ENCODE measurements around the gene ZNF555. TPM values are rescaled to one million over a fixed set of nuclear protein-coding genes. Genes with fewer than 3 reads are reported as not detected.
"Not testable (repeated sequence)": the region's sequence is repeated elsewhere in the genome, so short reads cannot be mapped to it uniquely, and the experiment has no call there.

The ZNF555 gene
- total RNA-seq, 3 donors from 2014 or later (not counting 1 experiment from before 2014, with no cell fraction given), result 2.0 to 4.6 (median 2.9) TPM

DNA sequence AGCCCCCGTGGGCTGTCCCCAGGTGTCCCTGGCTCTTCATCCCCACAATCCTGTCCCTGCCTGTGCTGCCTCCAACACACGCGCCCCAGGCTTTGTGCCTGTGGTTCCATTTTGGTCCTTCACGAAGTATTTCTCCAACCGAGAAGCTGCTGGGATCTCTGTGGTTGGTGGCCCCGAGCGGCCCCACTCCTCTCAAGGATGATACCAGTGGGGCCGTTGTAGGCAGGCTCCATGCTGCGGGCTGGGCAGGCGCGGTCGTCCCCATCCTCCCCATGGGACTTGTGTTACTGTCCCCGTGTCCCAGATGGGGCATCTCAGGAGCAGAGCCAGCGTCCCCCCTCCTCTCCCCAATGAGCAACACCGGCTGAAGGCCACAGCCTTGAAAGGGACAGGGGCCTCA is 25.4 kb upstream of the ZNF555 start:
- ATAC-seq (no peak), DNase-seq (no peak)
- Mint-ChIP-seq H3K36me3 (no peaks in the 10 kb centered on the region), H3K27me3 (ENCODE audit: low read depth in 2 of 2) (no peaks in the 10 kb centered on the region), H3K4me1 (no peaks in the 10 kb centered on the region), H3K27ac (peak overlapping the region in 1 of 2 donors; percentile 38), H3K4me3 (no peak overlapping the region), H3K9me3 (no peaks in the 10 kb centered on the region)
- intact Hi-C loops (cut with micrococcal nuclease), result no loop called here
- Histone ChIP-seq H3K36me3 (ENCODE audit: control insufficient read depth, insufficient read depth, low read length) (no peaks in the 10 kb centered on the region), H3K27ac (ENCODE audit: low read length) (no peak overlapping the region), H3K4me3 (ENCODE audit: low read length) (no peak overlapping the region), H3K9me3 (ENCODE audit: control insufficient read depth, insufficient read depth, low read length) (no peaks in the 10 kb centered on the region), H3K4me1 (ENCODE audit: control insufficient read depth, insufficient read depth, low read length) (peaks cover 11% of the 10 kb centered on the region), H3K27me3 (ENCODE audit: control insufficient read depth, insufficient read depth, low read length) (no peaks in the 10 kb centered on the region)
- TF ChIP-seq, protein P1, sequence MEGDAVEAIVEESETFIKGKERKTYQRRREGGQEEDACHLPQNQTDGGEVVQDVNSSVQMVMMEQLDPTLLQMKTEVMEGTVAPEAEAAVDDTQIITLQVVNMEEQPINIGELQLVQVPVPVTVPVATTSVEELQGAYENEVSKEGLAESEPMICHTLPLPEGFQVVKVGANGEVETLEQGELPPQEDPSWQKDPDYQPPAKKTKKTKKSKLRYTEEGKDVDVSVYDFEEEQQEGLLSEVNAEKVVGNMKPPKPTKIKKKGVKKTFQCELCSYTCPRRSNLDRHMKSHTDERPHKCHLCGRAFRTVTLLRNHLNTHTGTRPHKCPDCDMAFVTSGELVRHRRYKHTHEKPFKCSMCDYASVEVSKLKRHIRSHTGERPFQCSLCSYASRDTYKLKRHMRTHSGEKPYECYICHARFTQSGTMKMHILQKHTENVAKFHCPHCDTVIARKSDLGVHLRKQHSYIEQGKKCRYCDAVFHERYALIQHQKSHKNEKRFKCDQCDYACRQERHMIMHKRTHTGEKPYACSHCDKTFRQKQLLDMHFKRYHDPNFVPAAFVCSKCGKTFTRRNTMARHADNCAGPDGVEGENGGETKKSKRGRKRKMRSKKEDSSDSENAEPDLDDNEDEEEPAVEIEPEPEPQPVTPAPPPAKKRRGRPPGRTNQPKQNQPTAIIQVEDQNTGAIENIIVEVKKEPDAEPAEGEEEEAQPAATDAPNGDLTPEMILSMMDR (IDR thresholded peaks at IDR 0.05), result no peak
- WGBS (ENCODE audit: insufficient coverage), result 90% methylated on average over 15 of the region's 15 CpGs

DNA sequence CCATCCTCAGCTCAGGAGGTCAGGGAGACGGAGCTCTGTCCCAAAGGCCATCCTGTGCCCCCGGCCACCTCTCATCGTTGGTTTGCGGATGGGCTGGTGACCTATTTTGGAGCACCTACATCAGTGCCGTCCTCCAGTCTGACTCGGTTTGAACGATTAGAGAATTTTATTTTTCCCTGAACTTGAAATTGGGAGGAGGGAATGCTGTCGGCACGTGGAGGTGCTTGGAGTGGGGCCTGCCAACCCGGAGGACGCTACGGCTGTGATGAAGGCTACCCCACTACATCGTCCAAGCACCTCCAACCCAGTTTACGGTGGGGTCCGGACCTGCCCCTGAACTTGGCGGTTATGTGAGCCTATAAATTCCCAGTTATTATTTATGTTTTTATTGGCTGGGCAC is 24.6 kb upstream of the ZNF555 start:
- no peak for DNase-seq
- Mint-ChIP-seq H3K36me3 (no peaks in the 10 kb centered on the region), H3K4me3 (no peak overlapping the region), H3K27me3 (ENCODE audit: low read depth in 2 of 2) (no peaks in the 10 kb centered on the region), H3K4me1 (no peaks in the 10 kb centered on the region), H3K9me3 (no peaks in the 10 kb centered on the region), H3K27ac (no peak overlapping the region)
- Histone ChIP-seq H3K4me3 (ENCODE audit: low read length) (no peak overlapping the region), H3K27me3 (ENCODE audit: control insufficient read depth, insufficient read depth, low read length) (no peaks in the 10 kb centered on the region), H3K4me1 (ENCODE audit: control insufficient read depth, insufficient read depth, low read length) (peaks cover 11% of the 10 kb centered on the region), H3K36me3 (ENCODE audit: control insufficient read depth, insufficient read depth, low read length) (no peaks in the 10 kb centered on the region), H3K9me3 (ENCODE audit: control insufficient read depth, insufficient read depth, low read length) (no peaks in the 10 kb centered on the region), H3K27ac (ENCODE audit: low read length) (no peak overlapping the region)
- intact Hi-C loops (cut with micrococcal nuclease), result no loop called here
- no peak for ATAC-seq
- TF ChIP-seq, protein P1 (IDR thresholded peaks at IDR 0.05), result no peak
- WGBS (ENCODE audit: insufficient coverage), result 96% methylated on average over 15 of the region's 16 CpGs

DNA sequence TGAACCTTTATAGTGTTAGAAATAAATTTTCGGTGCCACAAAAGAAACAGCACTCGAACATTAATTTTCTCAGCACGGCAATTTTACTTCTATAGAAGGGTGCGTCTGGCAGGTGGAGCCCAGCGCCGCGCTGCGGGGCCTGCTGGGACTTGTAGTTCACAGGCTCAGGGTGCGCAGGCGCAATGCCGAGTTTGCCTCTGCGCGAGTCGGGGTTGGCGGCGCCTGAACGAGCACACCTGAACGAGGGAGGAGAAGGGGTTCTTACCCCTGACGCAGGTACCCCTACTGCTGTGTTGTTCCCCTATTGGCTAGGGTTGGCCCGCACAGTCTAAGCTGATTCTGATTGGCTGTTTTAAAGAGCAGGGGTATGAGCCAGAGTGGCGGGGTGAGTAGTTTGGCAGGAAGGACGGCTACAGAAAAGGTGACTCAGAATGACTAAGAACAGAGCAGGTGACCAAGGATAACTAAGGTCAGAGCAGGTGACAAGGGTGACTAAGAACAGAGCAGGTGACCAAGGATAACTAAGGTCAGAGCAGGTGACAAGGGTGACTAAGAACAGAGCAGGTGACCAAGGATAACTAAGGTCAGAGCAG is 23.9 kb upstream of the ZNF555 start:
- 91% methylated on average over 21 of the region's 22 CpGs for WGBS (ENCODE audit: insufficient coverage)
- H3K27ac Mint-ChIP-seq; ATAC-seq; H3K4me1 Mint-ChIP-seq; H3K27me3 ChIP-seq (ENCODE audit: control insufficient read depth, insufficient read depth, low read length); H3K36me3 ChIP-seq (ENCODE audit: control insufficient read depth, insufficient read depth, low read length); H3K36me3 Mint-ChIP-seq; H3K4me3 ChIP-seq (ENCODE audit: low read length); H3K4me3 Mint-ChIP-seq; H3K27ac ChIP-seq (ENCODE audit: low read length); H3K9me3 Mint-ChIP-seq; DNase-seq; H3K9me3 ChIP-seq (ENCODE audit: control insufficient read depth, insufficient read depth, low read length); H3K27me3 Mint-ChIP-seq (ENCODE audit: low read depth in 2 of 2); intact Hi-C loops (cut with micrococcal nuclease): not testable (repeated sequence)
- peaks cover 11% of the 10 kb centered on the region for H3K4me1 ChIP-seq (ENCODE audit: control insufficient read depth, insufficient read depth, low read length)

DNA sequence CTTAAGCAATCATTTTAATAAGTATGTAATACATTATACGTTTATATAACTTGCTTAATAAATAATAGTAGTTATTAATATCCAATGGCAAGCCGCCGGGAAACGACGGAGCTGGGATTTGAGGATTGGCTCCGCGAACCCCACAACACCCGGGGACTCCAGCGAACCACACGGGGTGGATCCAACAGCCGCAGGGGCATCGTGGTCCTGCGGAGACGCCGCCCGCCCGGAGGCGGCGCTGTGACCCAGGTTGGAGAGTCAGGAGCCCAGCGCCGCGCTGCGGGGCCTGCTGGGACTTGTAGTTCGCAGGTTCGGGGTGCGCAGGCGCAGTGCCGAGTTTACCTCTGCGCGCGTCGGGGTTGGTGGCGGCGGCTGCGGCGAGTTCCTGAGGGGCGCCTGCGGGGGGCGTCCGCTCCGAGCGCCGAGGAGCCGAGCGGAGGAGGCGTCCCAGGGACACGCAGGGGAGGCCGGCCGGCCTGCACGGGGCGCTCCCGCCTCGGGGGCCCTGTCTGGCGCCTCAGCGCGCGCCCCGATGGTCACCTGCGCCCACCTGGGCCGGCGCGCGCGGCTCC is 21.6 kb upstream of the ZNF555 start, which contains the start of gene ZNF554:
Gene ZNF554, plus strand, starts transcription at position 329 of the 572 bp plus-strand sequence. Its CDS starts 204 bp downstream, at position 533.
- Mint-ChIP-seq H3K36me3 (no peaks in the 10 kb centered on the region), H3K27me3 (ENCODE audit: low read depth in 2 of 2) (no peaks in the 10 kb centered on the region), H3K4me1 (no peaks in the 10 kb centered on the region), H3K9me3 (no peaks in the 10 kb centered on the region), H3K4me3 (peak within 1 kb of the TSS; percentile 91), H3K27ac (peak within 1 kb of the TSS in 1 of 2 donors; percentile 85)
- WGBS (ENCODE audit: insufficient coverage), result under 1% methylated on average over 63 of the region's 64 CpGs
- intact Hi-C loops (cut with micrococcal nuclease), result loop anchor here (1.0 kb wide), 1 partner anchor 36 kb away; the partner anchor contains the start of gene SGTA
- peak; percentile 99 to 100 (median 100) for ATAC-seq
- peak within 1 kb of the TSS; percentile 48 for H3K4me3 ChIP-seq (ENCODE audit: low read length)
- H3K27me3 ChIP-seq (ENCODE audit: control insufficient read depth, insufficient read depth, low read length), result no peaks in the 10 kb centered on the region
- H3K27ac ChIP-seq (ENCODE audit: low read length), result no peak within 1 kb of the TSS
- no peaks in the 10 kb centered on the region for H3K36me3 ChIP-seq (ENCODE audit: control insufficient read depth, insufficient read depth, low read length)
- no peaks in the 10 kb centered on the region for H3K9me3 ChIP-seq (ENCODE audit: control insufficient read depth, insufficient read depth, low read length)
- peaks cover 11% of the 10 kb centered on the region for H3K4me1 ChIP-seq (ENCODE audit: control insufficient read depth, insufficient read depth, low read length)
- TF ChIP-seq, protein P1 (IDR thresholded peaks at IDR 0.05), result peak; percentile 92
- peak; percentile 97 to 99 for DNase-seq
